Effector CD4-positive, alpha-beta T cell (primary cell): ENCODE measurements around the gene NANS.
"Not testable (repeated sequence)": the region's sequence is repeated elsewhere in the genome, so short reads cannot be mapped to it uniquely, and the experiment has no call there.

Source experiments
- DNase-seq: peaks from one replicate; pipeline ENCODE4 v3.0.0-alpha.2; 2020

NANS gene

GRCh38 chr9:98078895-98079294, 22.4 kb downstream of the NANS start:
- no peak for DNase-seq

GRCh38 chr9:98080326-98080725, 23.8 kb downstream of the NANS start:
- DNase-seq = no peak

GRCh38 chr9:98080780-98081179, 24.2 kb downstream of the NANS start:
- DNase-seq = no peak

- no peak for DNase-seq
These were observed 25.1 kb downstream of the NANS start for GRCh38 chr9:98081477-98082219.

- no peak for DNase-seq
These were observed 26.5 kb downstream of the NANS start for GRCh38 chr9:98083061-98083501.

- DNase-seq = no peak
These were observed 27.1 kb downstream of the NANS start for GRCh38 chr9:98083566-98084183.

- DNase-seq = no peak
These were observed 27.9 kb downstream of the NANS start for GRCh38 chr9:98084396-98084795.

GRCh38 chr9:98085058-98085457, 28.5 kb downstream of the NANS start:
- DNase-seq = no peak

GRCh38 chr9:98085944-98086343, 29.4 kb downstream of the NANS start:
- no peak for DNase-seq

- DNase-seq = no peak
These were observed 29.9 kb downstream of the NANS start for GRCh38 chr9:98086461-98086860.

GRCh38 chr9:98087420-98088354, 31.2 kb downstream of the NANS start:
- no peak for DNase-seq

- not testable (repeated sequence) for DNase-seq
These were observed 34.1 kb downstream of the NANS start for GRCh38 chr9:98090674-98091073.

GRCh38 chr9:98091735-98092612, 35.4 kb downstream of the NANS start:
- DNase-seq = no peak

- no peak for DNase-seq
These were observed 36.0 kb downstream of the NANS start for GRCh38 chr9:98092613-98092931.

- no peak for DNase-seq
These were observed 37.8 kb downstream of the NANS start for GRCh38 chr9:98094316-98094715.

GRCh38 chr9:98094851-98095250, 38.3 kb downstream of the NANS start:
- DNase-seq = no peak

- DNase-seq = no peak
These were observed 38.9 kb downstream of the NANS start for GRCh38 chr9:98095401-98095800.

GRCh38 chr9:98096091-98096490, 39.6 kb downstream of the NANS start:
- no peak for DNase-seq

GRCh38 chr9:98097836-98098235, 41.3 kb downstream of the NANS start:
- DNase-seq = peak; percentile 35

GRCh38 chr9:98099346-98099745, 42.8 kb downstream of the NANS start:
- peak; percentile 31 for DNase-seq

- no peak for DNase-seq
These were observed 43.4 kb downstream of the NANS start for GRCh38 chr9:98099898-98100297.

- no peak for DNase-seq
These were observed 43.9 kb downstream of the NANS start for GRCh38 chr9:98100456-98100855.

- no peak for DNase-seq
These were observed 44.9 kb downstream of the NANS start for GRCh38 chr9:98101416-98101815.
